Measurements from ENCODE around the gene ROBO2.

DNA sequence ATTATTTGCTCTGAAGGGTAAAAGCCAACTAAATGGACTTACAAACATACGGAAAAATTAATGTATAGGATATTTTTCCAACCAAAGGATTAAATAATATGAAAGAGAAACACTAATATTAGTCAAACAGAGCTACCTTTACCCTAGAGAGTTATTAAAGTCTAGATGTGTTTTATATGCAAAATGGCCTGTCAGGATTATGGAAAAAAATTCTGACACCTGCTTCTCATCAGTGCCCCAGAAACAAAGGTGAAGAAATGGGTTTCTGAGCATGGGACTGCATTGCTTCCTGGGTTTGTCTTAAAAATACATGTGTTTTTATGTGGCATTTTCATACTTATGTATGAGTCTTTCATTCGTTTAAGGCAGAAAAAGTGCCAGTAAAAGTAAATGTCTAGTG lies 148.3 kb downstream of the ROBO2 start:
- TF ChIP-seq, protein P1, sequence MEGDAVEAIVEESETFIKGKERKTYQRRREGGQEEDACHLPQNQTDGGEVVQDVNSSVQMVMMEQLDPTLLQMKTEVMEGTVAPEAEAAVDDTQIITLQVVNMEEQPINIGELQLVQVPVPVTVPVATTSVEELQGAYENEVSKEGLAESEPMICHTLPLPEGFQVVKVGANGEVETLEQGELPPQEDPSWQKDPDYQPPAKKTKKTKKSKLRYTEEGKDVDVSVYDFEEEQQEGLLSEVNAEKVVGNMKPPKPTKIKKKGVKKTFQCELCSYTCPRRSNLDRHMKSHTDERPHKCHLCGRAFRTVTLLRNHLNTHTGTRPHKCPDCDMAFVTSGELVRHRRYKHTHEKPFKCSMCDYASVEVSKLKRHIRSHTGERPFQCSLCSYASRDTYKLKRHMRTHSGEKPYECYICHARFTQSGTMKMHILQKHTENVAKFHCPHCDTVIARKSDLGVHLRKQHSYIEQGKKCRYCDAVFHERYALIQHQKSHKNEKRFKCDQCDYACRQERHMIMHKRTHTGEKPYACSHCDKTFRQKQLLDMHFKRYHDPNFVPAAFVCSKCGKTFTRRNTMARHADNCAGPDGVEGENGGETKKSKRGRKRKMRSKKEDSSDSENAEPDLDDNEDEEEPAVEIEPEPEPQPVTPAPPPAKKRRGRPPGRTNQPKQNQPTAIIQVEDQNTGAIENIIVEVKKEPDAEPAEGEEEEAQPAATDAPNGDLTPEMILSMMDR (IDR thresholded peaks at IDR 0.05 in 8 of 11, conservative IDR thresholded peaks at IDR 0.05 in 3 of 11) = no peak
- TF ChIP-seq POLR2A (IDR thresholded peaks at IDR 0.05) = no peak
